D721Med (cell line): ENCODE data around the gene ARHGEF18.
"Not testable (repeated sequence)": the region's sequence is repeated elsewhere in the genome, so short reads cannot be mapped to it uniquely, and the experiment has no call there.

Source experiments
- DNase-seq: peaks from one replicate; pipeline ENCODE4 v3.0.0; 2011; ENCODE audit warnings: low spot score; ENCODE audit not compliant: insufficient read length
- FAIRE-seq: peaks from 2 replicates; lab custom pipeline; 2011; peaks lifted over from hg19 to GRCh38; lab: Jason Lieb, UNC
- TF ChIP-seq, protein P1 (sequence below): IDR thresholded peaks from 2 replicates; pipeline ENCODE4 v1.5.1; 2012; ENCODE audit warnings: mild to moderate bottlenecking, control low read depth; ENCODE audit not compliant: insufficient read depth; ENCODE audit errors: missing control alignments

ARHGEF18 gene

DNA sequence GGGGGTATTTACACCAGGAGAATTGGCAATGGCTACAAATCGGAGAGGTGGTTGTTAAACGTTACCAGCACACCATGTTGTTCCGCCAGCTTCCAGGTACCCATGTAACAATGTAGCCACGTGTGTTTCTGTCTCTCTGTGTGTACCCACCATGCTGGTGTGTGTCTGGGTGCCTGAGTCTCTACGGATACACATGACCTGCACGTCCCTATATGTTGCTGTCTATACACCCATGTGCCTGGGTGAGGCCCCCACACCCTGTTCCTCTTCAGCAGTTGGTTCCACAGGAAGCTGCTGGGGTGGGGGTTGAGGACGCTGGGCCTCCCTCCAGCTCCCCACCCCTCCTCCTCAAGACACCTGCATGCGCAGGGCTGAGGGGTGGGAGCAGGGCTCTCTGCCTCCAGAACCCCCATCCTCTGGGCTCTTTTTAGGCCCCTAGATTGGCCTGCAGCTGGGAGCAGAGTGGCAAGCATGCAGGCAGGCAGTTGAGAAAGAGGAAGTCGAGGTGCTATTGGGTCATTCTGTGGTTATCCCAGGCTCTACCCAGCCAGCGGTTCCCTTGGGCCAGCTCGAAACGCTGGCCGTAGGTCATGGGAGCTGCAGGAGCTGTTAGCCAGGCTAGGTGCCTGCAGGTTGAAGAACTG lies at the start of gene ARHGEF18:
TSS of gene ARHGEF18 (plus strand) at position 351 of the 644 bp plus-strand sequence. CDS start 13,954 bp downstream, outside the sequence.
- TF ChIP-seq, protein P1, sequence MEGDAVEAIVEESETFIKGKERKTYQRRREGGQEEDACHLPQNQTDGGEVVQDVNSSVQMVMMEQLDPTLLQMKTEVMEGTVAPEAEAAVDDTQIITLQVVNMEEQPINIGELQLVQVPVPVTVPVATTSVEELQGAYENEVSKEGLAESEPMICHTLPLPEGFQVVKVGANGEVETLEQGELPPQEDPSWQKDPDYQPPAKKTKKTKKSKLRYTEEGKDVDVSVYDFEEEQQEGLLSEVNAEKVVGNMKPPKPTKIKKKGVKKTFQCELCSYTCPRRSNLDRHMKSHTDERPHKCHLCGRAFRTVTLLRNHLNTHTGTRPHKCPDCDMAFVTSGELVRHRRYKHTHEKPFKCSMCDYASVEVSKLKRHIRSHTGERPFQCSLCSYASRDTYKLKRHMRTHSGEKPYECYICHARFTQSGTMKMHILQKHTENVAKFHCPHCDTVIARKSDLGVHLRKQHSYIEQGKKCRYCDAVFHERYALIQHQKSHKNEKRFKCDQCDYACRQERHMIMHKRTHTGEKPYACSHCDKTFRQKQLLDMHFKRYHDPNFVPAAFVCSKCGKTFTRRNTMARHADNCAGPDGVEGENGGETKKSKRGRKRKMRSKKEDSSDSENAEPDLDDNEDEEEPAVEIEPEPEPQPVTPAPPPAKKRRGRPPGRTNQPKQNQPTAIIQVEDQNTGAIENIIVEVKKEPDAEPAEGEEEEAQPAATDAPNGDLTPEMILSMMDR, result no peak
- FAIRE-seq (no peak), DNase-seq (no peak)

DNA sequence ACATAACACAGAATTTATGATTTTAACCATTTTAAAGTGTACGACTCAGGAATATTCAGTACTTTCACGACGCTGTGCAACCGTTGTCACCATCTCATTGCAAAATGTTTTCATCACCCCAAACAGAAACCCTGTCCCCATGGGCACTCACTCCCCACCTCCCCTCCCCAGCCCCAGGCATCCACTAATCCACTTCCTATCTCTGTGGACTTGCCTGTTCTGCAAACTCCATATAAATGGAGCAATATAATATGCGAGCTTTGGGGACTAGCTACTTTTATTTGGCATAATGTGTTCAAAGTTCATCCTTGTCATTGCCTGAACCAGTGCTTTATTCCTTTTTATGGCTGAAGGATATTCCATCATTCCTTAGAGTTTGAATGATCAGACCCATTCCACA lies 47.2 kb upstream of the ARHGEF18 start:
- FAIRE-seq (no peak), DNase-seq (no peak)
- TF ChIP-seq, protein P1, result no peak

DNA sequence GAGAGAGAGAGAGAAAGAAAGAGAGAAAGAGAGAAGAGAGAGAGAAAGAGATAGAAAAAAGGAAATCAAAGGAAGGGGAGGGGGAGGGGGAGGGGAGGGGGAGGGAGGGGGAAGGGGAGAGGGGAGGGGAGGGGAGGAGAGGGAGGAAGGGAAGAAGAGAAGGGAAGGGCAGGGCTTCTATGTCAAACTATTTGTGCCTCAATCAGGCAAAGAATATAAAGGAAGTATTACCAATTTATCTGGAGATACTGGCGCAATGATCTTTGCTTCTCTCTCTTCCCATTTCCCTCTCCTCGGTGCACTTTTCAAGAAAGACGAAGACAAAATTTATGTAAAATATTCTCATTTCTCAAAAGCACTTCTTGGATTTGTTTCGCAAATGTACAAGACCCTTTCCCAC lies 45.3 kb upstream of the ARHGEF18 start:
- TF ChIP-seq, protein P1, result no peak
- DNase-seq, result no peak
- no peak for FAIRE-seq

DNA sequence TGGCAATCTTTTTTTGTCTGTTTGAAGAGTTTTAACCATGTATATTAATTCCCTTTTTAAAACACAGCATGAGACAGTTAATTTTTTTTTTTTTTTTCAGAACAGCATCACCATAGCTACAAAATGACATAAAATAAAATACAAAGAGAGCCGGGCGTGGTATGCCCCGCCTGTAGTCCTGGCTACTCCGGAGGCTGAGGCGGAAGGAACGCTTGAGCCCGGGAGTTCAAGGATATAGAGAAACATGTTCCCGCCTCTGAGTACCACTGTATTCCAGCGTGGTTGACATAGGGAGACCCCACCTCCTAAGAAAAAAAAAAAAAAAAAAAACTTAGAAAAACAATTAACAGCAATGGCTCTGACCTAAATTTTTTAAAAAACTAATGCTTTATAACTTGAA lies 44.5 kb upstream of the ARHGEF18 start:
- DNase-seq (no peak), FAIRE-seq (no peak)
- TF ChIP-seq, protein P1, result no peak

DNA sequence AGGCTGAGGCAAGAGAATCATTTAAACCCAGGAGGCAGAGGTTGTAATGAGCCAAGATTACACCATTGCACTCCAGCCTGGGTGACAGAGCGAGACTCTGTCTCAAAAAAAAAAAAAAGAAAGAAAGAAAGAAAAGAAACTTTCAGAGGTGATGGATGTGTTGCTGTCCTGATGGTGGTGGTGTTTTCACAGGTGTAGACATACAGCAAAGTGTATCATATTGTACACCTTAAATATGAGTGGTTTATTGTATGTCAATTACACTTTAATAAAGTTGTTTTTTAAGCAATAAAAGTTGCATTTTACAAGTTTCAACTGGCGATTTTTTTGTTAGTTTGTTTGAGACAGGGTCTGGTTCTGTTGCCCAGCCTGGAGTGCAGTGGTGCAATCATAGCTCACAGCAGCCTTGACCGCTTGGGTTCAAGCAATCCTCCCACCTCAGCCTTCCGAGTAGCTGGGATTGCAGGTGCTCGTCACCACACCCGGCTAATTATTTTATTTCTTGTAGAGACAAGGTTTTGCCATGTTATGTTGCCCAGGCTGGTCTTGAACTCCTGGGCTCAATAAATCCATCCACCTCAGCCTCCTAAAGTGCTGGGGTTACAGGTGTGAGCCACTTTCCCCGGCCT lies 41.0 kb upstream of the ARHGEF18 start:
- TF ChIP-seq, protein P1, result no peak
- no peak for DNase-seq
- no peak for FAIRE-seq

DNA sequence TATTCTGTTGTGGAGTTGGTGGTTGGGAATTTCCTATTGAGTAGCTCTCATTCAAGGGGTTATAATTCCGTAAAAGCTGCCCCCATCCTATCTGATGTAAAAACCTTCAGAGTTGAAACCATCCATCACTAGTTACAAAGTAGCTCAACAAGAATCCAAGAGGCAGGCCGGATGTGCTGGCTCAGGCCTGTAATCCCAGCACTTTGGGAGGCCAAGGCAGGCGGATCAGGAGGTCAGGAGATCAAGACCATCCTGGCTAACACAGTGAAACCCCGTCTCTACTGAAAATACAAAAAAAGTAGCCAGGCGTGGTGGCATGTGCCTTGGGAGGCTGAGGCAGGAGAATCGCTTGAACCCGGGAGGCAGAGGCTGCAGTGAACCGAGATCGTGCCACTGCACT lies 40.4 kb upstream of the ARHGEF18 start:
- not testable (repeated sequence) for FAIRE-seq, DNase-seq

DNA sequence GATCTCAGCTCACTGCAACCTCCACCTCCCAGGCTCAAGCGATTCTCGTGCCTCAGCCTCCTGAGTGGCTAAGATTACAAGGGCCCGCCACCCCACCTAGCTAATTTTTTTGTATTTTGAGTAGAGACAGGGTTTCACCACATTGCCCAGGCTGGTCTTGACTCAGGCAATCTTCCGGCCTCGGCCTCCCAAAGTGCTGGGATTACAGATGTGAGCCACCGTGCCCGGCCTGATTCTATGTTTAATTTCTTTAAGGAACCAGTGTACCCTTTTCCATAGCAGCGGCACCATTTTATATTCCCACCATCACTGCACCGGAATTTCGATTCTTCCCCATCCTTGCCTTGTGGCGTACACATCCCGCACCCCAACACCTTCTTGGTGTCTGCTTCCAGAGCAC lies 36.8 kb upstream of the ARHGEF18 start:
- TF ChIP-seq, protein P1, result no peak
- no peak for DNase-seq
- no peak for FAIRE-seq

DNA sequence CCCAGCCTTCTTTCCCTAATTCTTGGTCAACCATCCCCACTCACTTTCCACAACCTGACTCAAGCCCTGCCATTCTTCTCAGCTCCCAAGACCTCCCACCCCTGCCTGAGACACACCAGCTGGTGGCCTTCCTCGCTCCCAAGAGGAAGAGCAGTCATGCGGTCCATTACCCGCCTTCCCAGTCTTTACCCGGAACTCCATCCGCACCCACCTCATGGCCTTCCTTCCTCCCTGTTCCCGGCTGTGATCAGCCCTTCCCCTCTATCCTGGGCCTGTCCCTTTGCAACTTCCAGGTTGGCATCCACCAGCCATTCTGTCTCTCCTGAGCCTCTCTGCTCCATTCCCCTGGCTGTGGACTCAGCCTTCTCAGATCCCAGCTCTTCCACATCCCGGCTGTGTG lies 35.9 kb upstream of the ARHGEF18 start:
- TF ChIP-seq, protein P1, result no peak
- no peak for DNase-seq
- no peak for FAIRE-seq
